Fibroblast of skin of right biceps (primary cell): ENCODE results near the gene CD300LF.

ENCODE experiments used
- DNase-seq: peaks from one replicate; pipeline ENCODE4 v3.0.0-alpha.2; 2013

The CD300LF gene

GRCh38 chr17:74682471-74683190 lies 30.1 kb downstream of the CD300LF start:
- no peak for DNase-seq

- no peak for DNase-seq
Measured at GRCh38 chr17:74682028-74682427, 30.7 kb downstream of the CD300LF start.

GRCh38 chr17:74680941-74681340 lies 31.8 kb downstream of the CD300LF start:
- no peak for DNase-seq

GRCh38 chr17:74680213-74680612 lies 32.5 kb downstream of the CD300LF start:
- no peak for DNase-seq

GRCh38 chr17:74679374-74679773 lies 33.3 kb downstream of the CD300LF start:
- no peak for DNase-seq

- no peak for DNase-seq
Measured at GRCh38 chr17:74678541-74678940, 34.2 kb downstream of the CD300LF start.

GRCh38 chr17:74677558-74678466 lies 34.9 kb downstream of the CD300LF start:
- DNase-seq = no peak

- DNase-seq = peak; percentile 76
Measured at GRCh38 chr17:74671031-74671771, 41.5 kb downstream of the CD300LF start.

- DNase-seq = no peak
Measured at GRCh38 chr17:74670329-74670728, 42.4 kb downstream of the CD300LF start.

GRCh38 chr17:74663561-74663960 lies 49.2 kb downstream of the CD300LF start:
- DNase-seq = no peak

- no peak for DNase-seq
Measured at GRCh38 chr17:74659889-74660288, 52.8 kb downstream of the CD300LF start.

- DNase-seq = no peak
Measured at GRCh38 chr17:74658620-74659019, 54.1 kb downstream of the CD300LF start.

GRCh38 chr17:74654742-74655141 lies 58.0 kb downstream of the CD300LF start:
- no peak for DNase-seq

- no peak for DNase-seq
Measured at GRCh38 chr17:74652020-74652419, 60.7 kb downstream of the CD300LF start.

- DNase-seq = no peak
Measured at GRCh38 chr17:74649909-74650308, 62.8 kb downstream of the CD300LF start.

GRCh38 chr17:74647871-74648672 lies 64.7 kb downstream of the CD300LF start:
- DNase-seq = no peak

- no peak for DNase-seq
Measured at GRCh38 chr17:74646231-74646630, 66.5 kb downstream of the CD300LF start.

- DNase-seq = no peak
Measured at GRCh38 chr17:74645010-74645409, 67.7 kb downstream of the CD300LF start.

GRCh38 chr17:74644419-74644818 lies 68.3 kb downstream of the CD300LF start:
- no peak for DNase-seq
